ENCODE results near the gene PROC. TPM values are rescaled to one million over a fixed set of nuclear protein-coding genes. Genes with fewer than 3 reads are reported as not detected.

Gene PROC
- total RNA-seq, 2 experiments from 2014 or later = 0.41 to 0.59 TPM

- TF ChIP-seq EZH2phosphoT487 (IDR thresholded peaks at IDR 0.05; ENCODE audit: borderline replicate concordance, low read depth, low read length) = no peak
- TF ChIP-seq CTCF (conservative IDR thresholded peaks at IDR 0.05; ENCODE audit: low read length) = no peak
- Histone ChIP-seq H4K20me1 (ENCODE audit: insufficient read depth, low read length) (no peaks in the 10 kb centered on the region), H3K9me3 (ENCODE audit: low read length) (no peaks in the 10 kb centered on the region), H3K36me3 (ENCODE audit: insufficient read depth, low read length) (no peaks in the 10 kb centered on the region), H3K9me2 (ENCODE audit: insufficient read depth, low read length) (no peaks in the 10 kb centered on the region), H3K4me3 (ENCODE audit: low read depth, low read length, poor library complexity, severe bottlenecking) (no peak overlapping the region), H3K27ac (ENCODE audit: low read depth, low read length, poor library complexity, severe bottlenecking) (no peak overlapping the region), H3K4me1 (ENCODE audit: insufficient read depth, low read length, poor library complexity, severe bottlenecking) (peaks cover 18% of the 10 kb centered on the region), H2AFZ (ENCODE audit: low read length) (no peak overlapping the region), H3K4me2 (ENCODE audit: low read length) (no peak overlapping the region), H3K79me2 (ENCODE audit: insufficient read depth, low read depth, low read length) (no peaks in the 10 kb centered on the region)
- no TSS peak for BruUV-seq (replicated peaks)
- intact Hi-C loops (cut with micrococcal nuclease; ENCODE audit: unreplicated experiment) = no loop called here
- ChIA-PET CTCF (ENCODE audit: unreplicated experiment) (no interaction called here), POLR2A (interaction anchor here (0.6 to 0.9 kb wide), 3 partner anchors 13 to 29 kb away, joined by 3 read pairs; no protein-coding TSS in a partner anchor)
- DNase-seq (ENCODE audit: low spot score) = no peak
Measured at GRCh38 chr2:127419448-127420038, 1.3 kb downstream of the PROC start.

- ChIA-PET POLR2A (interaction anchor here (0.6 to 0.9 kb wide), 2 partner anchors 14 to 27 kb away, joined by 3 read pairs; no protein-coding TSS in a partner anchor), CTCF (ENCODE audit: unreplicated experiment) (no interaction called here)
- H3K36me3 ChIP-seq (ENCODE audit: insufficient read depth, low read length) = no peaks in the 10 kb centered on the region
- DNase-seq (ENCODE audit: low spot score) = no peak
- intact Hi-C loops (cut with micrococcal nuclease; ENCODE audit: unreplicated experiment) = no loop called here
- no peak overlapping the region for H2AFZ ChIP-seq (ENCODE audit: low read length)
- H3K9me2 ChIP-seq (ENCODE audit: insufficient read depth, low read length) = no peaks in the 10 kb centered on the region
- no peak for TF ChIP-seq CTCF (conservative IDR thresholded peaks at IDR 0.05; ENCODE audit: low read length)
- no peak for TF ChIP-seq EZH2phosphoT487 (IDR thresholded peaks at IDR 0.05; ENCODE audit: borderline replicate concordance, low read depth, low read length)
- peaks cover 18% of the 10 kb centered on the region for H3K4me1 ChIP-seq (ENCODE audit: insufficient read depth, low read length, poor library complexity, severe bottlenecking)
- no peaks in the 10 kb centered on the region for H3K9me3 ChIP-seq (ENCODE audit: low read length)
- no peak overlapping the region for H3K4me2 ChIP-seq (ENCODE audit: low read length)
- no peak overlapping the region for H3K4me3 ChIP-seq (ENCODE audit: low read depth, low read length, poor library complexity, severe bottlenecking)
- H4K20me1 ChIP-seq (ENCODE audit: insufficient read depth, low read length) = no peaks in the 10 kb centered on the region
- H3K79me2 ChIP-seq (ENCODE audit: insufficient read depth, low read depth, low read length) = no peaks in the 10 kb centered on the region
- no peak overlapping the region for H3K27ac ChIP-seq (ENCODE audit: low read depth, low read length, poor library complexity, severe bottlenecking)
- no TSS peak for BruUV-seq (replicated peaks)
Measured at GRCh38 chr2:127420039-127420864, 2.0 kb downstream of the PROC start.
